Right renal pelvis (tissue), 4 donors: ENCODE measurements around the gene SFTPA1. TPM values are rescaled to one million over a fixed set of nuclear protein-coding genes. Genes with fewer than 3 reads are reported as not detected.
A peak's percentile ranks its signal among the peaks of the same experiment; 100 is the strongest.
"Not testable (repeated sequence)": the region's sequence is repeated elsewhere in the genome, so short reads cannot be mapped to it uniquely, and the experiment has no call there.

Source experiments
- DNase-seq, 4 donors: peaks; one replicate each; pipeline ENCODE4 v3.0.0-alpha.2; 2013; ENCODE audit warnings: low read depth in 4 of 4, low spot score in 3 of 4, missing footprints in 1 of 4
- polyA plus RNA-seq, 4 donors: library from polyadenylated mRNA; unstranded; fragments of 120-200 nt; gene quantifications; one replicate each; pipeline ENCODE4 v1.2.1, GENCODE V29; 2013; ENCODE audit not compliant: insufficient read length in 4 of 4

The SFTPA1 gene
- polyA plus RNA-seq: under 1 TPM in 1 of 4 donors, not detected in 3; 0.14 TPM

GRCh38 chr10:79610601-79611191, at the start of gene SFTPA1:
Gene SFTPA1 (plus strand): TSS chr10:79610939. CDS start chr10:79611826, 887 bp downstream.
- DNase-seq: no peak

GRCh38 chr10:79561257-79561656, 49.5 kb upstream of the SFTPA1 start:
- no peak for DNase-seq

GRCh38 chr10:79562135-79562756, 48.5 kb upstream of the SFTPA1 start:
- DNase-seq: peak; percentile 30 to 48 (median 41)

GRCh38 chr10:79563426-79563825, 47.3 kb upstream of the SFTPA1 start:
- DNase-seq: no peak

GRCh38 chr10:79570624-79571023, 40.1 kb upstream of the SFTPA1 start:
- DNase-seq: not testable (repeated sequence)

- DNase-seq: no peak
Measured at GRCh38 chr10:79579361-79579760, 31.4 kb upstream of the SFTPA1 start.

- no peak for DNase-seq
Measured at GRCh38 chr10:79581044-79581443, 29.7 kb upstream of the SFTPA1 start.

GRCh38 chr10:79582096-79582495, 28.6 kb upstream of the SFTPA1 start:
- DNase-seq: no peak

- DNase-seq: not testable (repeated sequence)
Measured at GRCh38 chr10:79582954-79583353, 27.8 kb upstream of the SFTPA1 start.

GRCh38 chr10:79583488-79584024, 27.2 kb upstream of the SFTPA1 start:
- no peak for DNase-seq

- DNase-seq: no peak
Measured at GRCh38 chr10:79585870-79586527, 24.7 kb upstream of the SFTPA1 start.

GRCh38 chr10:79586933-79587332, 23.8 kb upstream of the SFTPA1 start:
- DNase-seq: no peak

- no peak for DNase-seq
Measured at GRCh38 chr10:79588800-79589199, 21.9 kb upstream of the SFTPA1 start.

GRCh38 chr10:79593377-79593776, 17.4 kb upstream of the SFTPA1 start:
- DNase-seq: no peak

- DNase-seq: not testable (repeated sequence)
Measured at GRCh38 chr10:79594565-79594964, 16.2 kb upstream of the SFTPA1 start.

GRCh38 chr10:79595510-79595909, 15.2 kb upstream of the SFTPA1 start:
- DNase-seq: no peak

GRCh38 chr10:79599644-79600043, 11.1 kb upstream of the SFTPA1 start:
- DNase-seq: not testable (repeated sequence)

GRCh38 chr10:79601939-79602338, 8.8 kb upstream of the SFTPA1 start:
- DNase-seq: no peak

GRCh38 chr10:79602953-79603352, 7.8 kb upstream of the SFTPA1 start:
- DNase-seq: no peak

GRCh38 chr10:79604294-79604693, 6.4 kb upstream of the SFTPA1 start:
- no peak for DNase-seq

- DNase-seq: no peak
Measured at GRCh38 chr10:79605308-79605707, 5.4 kb upstream of the SFTPA1 start.
